ENCODE data around the gene SCUBE3. TPM values are rescaled to one million over a fixed set of nuclear protein-coding genes. Genes with fewer than 3 reads are reported as not detected.
A peak's percentile ranks its signal among the peaks of the same experiment; 100 is the strongest.

The SCUBE3 gene
- total and polyA plus RNA-seq, 2 experiments from 2014 or later = 0.39 to 1.1 TPM

- TF ChIP-seq CTCF (conservative IDR thresholded peaks at IDR 0.05; ENCODE audit: low read depth in 2 of 2) (no peak), ZNF331 (CRISPR knock-in tag; IDR thresholded peaks at IDR 0.05; ENCODE audit: low read depth) (no peak), ZNF462 (CRISPR knock-in tag; IDR thresholded peaks at IDR 0.05) (no peak), EZH2phosphoT487 (IDR thresholded peaks at IDR 0.05; ENCODE audit: unreplicated experiment) (no peak), ZNF114 (CRISPR knock-in tag; IDR thresholded peaks at IDR 0.05) (no peak)
Measured at GRCh38 chr6:35253249-35253648, 39.5 kb downstream of the SCUBE3 start (continued).

GRCh38 chr6:35258336-35258735 lies 44.6 kb downstream of the SCUBE3 start:
- Histone ChIP-seq H3K4me2 (peak overlapping the region; percentile 97), H3K79me2 (replicated peaks; ENCODE audit: insufficient read depth) (peaks cover 22% of the 10 kb centered on the region), H4K20me1 (replicated peaks; ENCODE audit: insufficient read depth) (peaks cover 3% of the 10 kb centered on the region; the same call in 1 of the 2 replicates), H3F3A (replicated peaks; ENCODE audit: low read depth) (peaks cover 8% of the 10 kb centered on the region; the same call in 1 of the 2 replicates), H3K27ac (ENCODE audit: low read depth) (peak overlapping the region; percentile 85; the same call in 1 of the 2 replicates), H3K4me3 (peak overlapping the region; percentile 84), H3K4me1 (ENCODE audit: insufficient read depth) (peaks cover 8% of the 10 kb centered on the region; the same call in 1 of the 2 replicates), H3K9me2 (ENCODE audit: insufficient read depth) (no peaks in the 10 kb centered on the region), H3K36me3 (ENCODE audit: insufficient read depth) (no peaks in the 10 kb centered on the region), H2AFZ (peak overlapping the region; percentile 88), H3K27me3 (ENCODE audit: insufficient read depth) (no peaks in the 10 kb centered on the region)
- DNase-seq (ENCODE audit: low spot score) = no peak
- ATAC-seq = no peak
- peaks cover 4% of the 10 kb centered on the region for H3K4me1 Mint-ChIP-seq
- H3K4me3 Mint-ChIP-seq = peak overlapping the region; percentile 89
- H3K9me3 Mint-ChIP-seq = no peaks in the 10 kb centered on the region; the same call in 2 of the 3 replicates
- H3K27ac Mint-ChIP-seq = no peak overlapping the region
- H3K36me3 Mint-ChIP-seq (ENCODE audit: low read depth) = no peaks in the 10 kb centered on the region
- peaks cover 10% of the 10 kb centered on the region for H3K27me3 Mint-ChIP-seq (ENCODE audit: insufficient read depth, low read depth, poor library complexity)
- no peak for TF ChIP-seq ZNF114 (CRISPR knock-in tag; IDR thresholded peaks at IDR 0.05)
- no peak for TF ChIP-seq STAT1 (IDR thresholded peaks at IDR 0.05; ENCODE audit: unreplicated experiment)
- TF ChIP-seq CTCF (conservative IDR thresholded peaks at IDR 0.05; ENCODE audit: low read depth in 2 of 2) = no peak
- no peak for TF ChIP-seq EZH2phosphoT487 (IDR thresholded peaks at IDR 0.05; ENCODE audit: unreplicated experiment)

Measured in GM23338 (cell line).